GM18499 (cell line): ENCODE results near the gene KDM6A.
"Not testable (repeated sequence)": the region's sequence is repeated elsewhere in the genome, so short reads cannot be mapped to it uniquely, and the experiment has no call there.

Experiments used
- ATAC-seq: cut with Tn5 transposase; IDR thresholded peaks from one replicate; pipeline ENCODE4 v1.9.1; 2021; ENCODE audit warnings: moderate number of reproducible peaks; ENCODE audit not compliant: insufficient read depth, unreplicated experiment

The KDM6A gene

GRCh38 chrX:44915361-44915868 is 42.4 kb downstream of the KDM6A start:
- no peak for ATAC-seq

GRCh38 chrX:44918722-44919121 is 45.7 kb downstream of the KDM6A start:
- no peak for ATAC-seq

GRCh38 chrX:44922980-44923379 is 50.0 kb downstream of the KDM6A start:
- ATAC-seq = no peak

GRCh38 chrX:44927398-44927797 is 54.4 kb downstream of the KDM6A start:
- no peak for ATAC-seq

DNA sequence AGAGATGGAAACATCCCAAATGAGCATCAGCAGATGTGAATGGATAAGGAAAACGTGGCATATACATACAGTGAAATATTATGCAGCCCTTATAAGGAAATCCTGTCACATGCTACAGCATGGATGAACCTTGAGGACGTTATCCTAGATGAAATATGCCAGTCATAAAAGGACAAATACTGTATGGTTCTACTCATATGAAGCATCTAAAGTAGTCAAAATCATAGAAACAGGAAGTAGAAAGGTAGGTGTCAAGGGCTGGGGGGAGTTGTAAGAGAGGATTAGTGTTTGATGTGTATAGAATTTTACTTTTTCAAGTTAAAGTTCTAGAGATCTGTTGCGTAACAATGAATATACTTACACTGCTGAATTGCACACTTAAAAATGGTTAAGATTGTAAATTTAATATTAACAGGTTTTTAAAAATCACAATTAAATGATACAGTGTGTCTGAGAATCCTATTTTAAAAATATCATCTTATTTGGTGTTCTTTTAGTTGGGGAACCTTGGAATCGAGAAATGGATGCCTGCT is 58.5 kb downstream of the KDM6A start:
- ATAC-seq = no peak

DNA sequence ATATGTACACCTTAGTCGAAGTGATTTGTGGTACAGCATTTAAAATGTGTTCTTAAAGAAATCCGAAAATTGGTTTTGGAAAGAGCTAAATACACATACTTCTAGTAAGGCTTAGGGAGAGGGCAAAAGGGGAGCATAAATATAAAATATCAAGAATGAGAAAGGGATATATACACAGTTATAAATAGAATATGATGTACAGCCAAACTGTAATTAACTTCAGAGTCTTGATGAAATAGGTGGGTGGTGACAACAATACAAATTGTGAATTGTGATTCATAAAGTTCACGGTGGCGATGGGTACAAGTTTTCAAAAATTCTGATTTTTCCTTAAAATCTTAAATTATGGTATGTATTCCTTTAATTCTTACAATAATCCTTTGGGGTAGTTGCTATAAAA is 62.2 kb downstream of the KDM6A start:
- ATAC-seq = no peak

DNA sequence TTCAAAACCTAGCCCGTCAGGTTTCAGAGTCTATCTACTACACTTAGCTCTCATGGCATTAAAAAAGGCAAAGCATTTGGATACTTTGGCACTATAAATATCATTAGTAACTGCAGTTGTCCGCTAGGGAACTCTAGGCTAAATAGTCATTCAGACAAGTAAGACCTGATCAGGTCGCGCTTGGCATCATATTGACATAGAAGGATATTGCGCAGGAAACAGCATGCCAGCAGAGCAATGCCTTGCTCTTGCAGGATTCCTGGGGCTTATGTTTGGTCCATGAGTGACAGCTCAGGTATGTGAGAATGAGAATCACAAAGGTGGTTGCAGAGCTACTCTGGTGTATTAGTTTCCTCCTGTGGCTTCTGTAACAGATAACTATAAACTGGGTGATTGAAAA is 62.7 kb downstream of the KDM6A start:
- ATAC-seq = no peak

- ATAC-seq = no peak
These were observed 64.6 kb downstream of the KDM6A start for GRCh38 chrX:44937606-44938005.

GRCh38 chrX:44938111-44938510 is 65.1 kb downstream of the KDM6A start:
- no peak for ATAC-seq

- not testable (repeated sequence) for ATAC-seq
These were observed 67.6 kb downstream of the KDM6A start for GRCh38 chrX:44940541-44940940.

- ATAC-seq = no peak
These were observed 70.0 kb downstream of the KDM6A start for GRCh38 chrX:44943007-44943406.

- no peak for ATAC-seq
These were observed 71.9 kb downstream of the KDM6A start for GRCh38 chrX:44944894-44945293.

- no peak for ATAC-seq
These were observed 72.7 kb downstream of the KDM6A start for GRCh38 chrX:44945736-44946135.

- ATAC-seq = no peak
These were observed 73.8 kb downstream of the KDM6A start for GRCh38 chrX:44946771-44947170.

DNA sequence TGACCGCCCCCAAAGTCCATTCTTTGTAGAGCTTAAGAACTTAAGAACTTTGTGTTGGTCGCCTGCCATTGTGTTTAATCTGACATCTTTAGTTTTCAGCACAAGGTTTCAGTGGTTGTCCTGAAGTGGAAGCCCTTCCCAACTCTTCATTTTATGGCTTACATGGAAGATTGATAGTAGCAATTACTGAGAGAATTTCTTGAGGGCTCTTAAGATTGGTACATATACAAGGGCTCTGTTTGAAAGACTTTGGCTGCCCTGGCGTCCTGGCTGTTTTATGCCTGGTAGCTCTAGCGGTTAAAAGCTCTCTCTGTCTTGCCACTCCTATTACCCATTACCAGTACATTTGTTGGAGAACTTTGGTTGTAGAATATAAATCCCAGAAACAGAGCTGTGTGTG is 75.0 kb downstream of the KDM6A start:
- no peak for ATAC-seq

- no peak for ATAC-seq
These were observed 75.4 kb downstream of the KDM6A start for GRCh38 chrX:44948406-44948805.

DNA sequence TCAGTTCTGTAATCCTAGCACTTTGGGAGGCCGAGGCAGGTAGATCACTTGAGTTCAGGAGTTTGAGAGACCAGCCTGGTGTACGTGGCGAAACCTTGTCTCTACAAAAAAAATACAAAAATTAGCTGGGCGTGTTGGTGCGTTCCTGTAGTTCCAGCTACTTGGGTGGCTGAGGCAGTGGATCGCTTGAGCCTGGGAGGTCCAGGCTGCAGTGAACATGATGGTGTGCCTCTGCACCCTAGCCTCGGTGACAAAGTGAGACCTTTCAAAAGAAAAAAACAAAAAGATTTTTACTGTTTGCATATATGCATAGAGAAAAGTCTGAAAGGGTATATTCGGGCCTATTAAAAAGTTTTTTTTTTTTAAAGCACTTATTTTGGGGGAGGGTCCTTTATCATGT is 76.1 kb downstream of the KDM6A start:
- no peak for ATAC-seq

DNA sequence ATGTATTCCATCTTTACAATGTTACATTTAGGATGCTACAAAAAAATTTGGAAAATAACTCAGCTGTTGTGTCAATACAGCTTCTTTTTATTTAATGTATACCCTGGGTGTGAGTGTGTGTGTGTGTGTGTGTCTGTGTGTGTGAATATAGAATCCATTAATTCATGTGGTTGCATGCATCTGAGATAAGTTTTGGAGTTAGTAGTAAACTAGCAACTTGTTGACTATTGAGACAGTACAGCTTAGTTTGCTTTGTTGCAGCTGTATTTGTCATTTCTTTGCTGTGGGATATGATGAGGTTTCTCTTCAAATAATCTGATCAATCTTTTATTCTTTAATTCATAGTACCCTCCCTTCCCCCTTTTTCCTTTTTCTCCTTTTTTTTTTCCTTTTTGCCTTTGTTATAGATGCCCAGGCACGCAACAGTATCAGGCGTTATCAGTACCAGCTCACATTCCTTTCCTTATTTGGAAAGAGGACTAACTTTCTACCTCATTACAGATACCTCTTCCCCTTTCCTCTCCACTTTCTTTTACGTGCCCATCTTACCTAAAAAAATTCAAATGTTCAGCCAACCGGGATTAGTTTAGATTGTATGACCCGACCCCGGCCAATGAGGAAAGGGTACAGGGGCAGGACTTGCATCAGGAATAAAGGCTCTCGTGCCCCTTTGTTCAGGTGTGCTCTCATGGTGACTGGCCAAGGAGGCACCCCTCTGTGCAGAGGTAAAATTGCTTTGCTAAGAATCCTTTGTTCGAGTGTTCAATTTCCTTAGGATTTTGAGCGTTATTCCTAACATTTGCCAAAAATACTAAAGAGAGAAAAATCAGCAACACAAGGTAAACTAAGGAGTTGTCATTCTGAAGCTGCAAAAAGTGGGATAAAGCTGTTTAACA is 77.7 kb downstream of the KDM6A start:
- not testable (repeated sequence) for ATAC-seq

DNA sequence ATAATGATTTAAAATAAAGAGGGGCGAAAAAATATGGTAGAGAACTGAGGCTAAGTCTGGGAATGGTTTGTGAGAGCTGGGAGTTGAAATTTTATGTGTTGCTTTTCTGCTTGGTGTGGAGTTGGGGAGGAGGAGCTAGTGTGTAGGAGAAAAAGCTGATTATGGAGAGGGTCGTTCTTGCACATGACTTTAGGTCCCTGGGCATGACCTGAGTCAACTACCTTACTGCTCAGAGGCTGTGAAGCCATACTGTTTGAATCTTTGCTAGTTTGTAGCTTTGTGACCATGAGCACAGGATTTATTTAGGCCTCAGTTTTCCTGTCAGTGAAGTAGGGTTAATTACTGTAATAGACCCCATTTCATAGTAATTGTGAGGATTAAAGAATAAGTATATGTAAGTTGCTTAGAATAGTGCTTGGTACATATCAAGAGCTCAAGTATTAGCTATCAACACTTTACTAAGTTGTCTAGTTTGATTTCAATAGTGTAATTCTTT is 78.6 kb downstream of the KDM6A start:
- ATAC-seq = no peak

DNA sequence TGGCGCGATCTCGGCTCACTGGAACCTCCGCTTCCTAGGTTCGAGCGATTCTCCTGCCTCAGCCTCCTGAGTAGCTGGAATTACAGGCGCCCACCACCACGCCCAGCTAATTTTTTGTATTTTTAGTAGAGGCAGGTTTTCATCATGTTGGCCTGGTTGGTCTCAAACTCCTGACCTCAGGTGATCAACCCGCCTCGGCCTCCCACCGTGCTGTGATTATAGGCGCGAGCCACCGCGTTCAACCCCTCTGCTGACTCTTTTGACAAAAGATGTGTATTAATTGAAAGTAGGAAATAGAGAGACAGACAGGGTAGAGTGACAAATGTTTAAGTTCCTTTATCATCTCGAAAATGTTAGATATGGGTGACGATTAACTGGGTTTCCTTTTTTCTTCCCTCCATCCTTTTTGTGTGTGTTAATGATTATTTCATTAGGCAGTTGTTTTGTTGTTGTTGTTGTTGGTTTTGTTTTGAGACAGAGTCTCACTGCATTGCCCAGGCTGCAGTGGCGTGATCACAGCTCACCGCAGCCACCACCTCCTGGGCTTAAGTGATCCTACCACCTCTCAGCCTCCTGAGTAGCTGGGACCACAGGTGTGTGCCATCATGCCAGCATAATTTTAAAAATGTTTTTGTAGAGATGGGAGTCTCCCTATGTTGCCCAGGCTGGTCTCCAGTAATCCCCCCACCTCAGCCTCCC is 79.5 kb downstream of the KDM6A start:
- no peak for ATAC-seq
